ENCODE results near the gene NT5M. TPM values are rescaled to one million over a fixed set of nuclear protein-coding genes. Genes with fewer than 3 reads are reported as not detected.
"Not testable (repeated sequence)": the region's sequence is repeated elsewhere in the genome, so short reads cannot be mapped to it uniquely, and the experiment has no call there.

NT5M gene
- total RNA-seq, 1 donor from 2014 or later: 5.9 TPM

GRCh38 chr17:17380145-17380925, 77.2 kb downstream of the NT5M start:
- TF ChIP-seq CTCF (conservative IDR thresholded peaks at IDR 0.05): no peak
- Mint-ChIP-seq H3K4me3 (no peak overlapping the region), H3K27ac (no peak overlapping the region), H3K27me3 (peaks cover 21% of the 10 kb centered on the region), H3K9me3 (no peaks in the 10 kb centered on the region), H3K36me3 (no peaks in the 10 kb centered on the region), H3K4me1 (ENCODE audit: unreplicated experiment) (peaks cover 22% of the 10 kb centered on the region)
- DNase-seq (ENCODE audit: extremely low spot score, unreplicated experiment): no peak

- Mint-ChIP-seq H3K9me3 (no peaks in the 10 kb centered on the region), H3K27ac (no peak overlapping the region)
- DNase-seq (ENCODE audit: extremely low spot score, unreplicated experiment): no peak
Measured at GRCh38 chr17:17381446-17382064, 78.4 kb downstream of the NT5M start.

GRCh38 chr17:17382065-17382459, 78.9 kb downstream of the NT5M start:
- no peak for DNase-seq (ENCODE audit: extremely low spot score, unreplicated experiment)
- Mint-ChIP-seq H3K4me1 (ENCODE audit: unreplicated experiment) (peaks cover 24% of the 10 kb centered on the region), H3K27ac (no peak overlapping the region), H3K27me3 (peaks cover 21% of the 10 kb centered on the region), H3K9me3 (no peaks in the 10 kb centered on the region), H3K36me3 (no peaks in the 10 kb centered on the region), H3K4me3 (no peak overlapping the region)
- TF ChIP-seq CTCF (conservative IDR thresholded peaks at IDR 0.05): no peak

More at GRCh38 chr17:17381446-17382064, 78.4 kb downstream of the NT5M start:
- peaks cover 21% of the 10 kb centered on the region for H3K27me3 Mint-ChIP-seq
- no peak overlapping the region for H3K4me3 Mint-ChIP-seq
- TF ChIP-seq CTCF (conservative IDR thresholded peaks at IDR 0.05): no peak
- peaks cover 26% of the 10 kb centered on the region for H3K4me1 Mint-ChIP-seq (ENCODE audit: unreplicated experiment)
- H3K36me3 Mint-ChIP-seq: no peaks in the 10 kb centered on the region

GRCh38 chr17:17382971-17383370, 79.8 kb downstream of the NT5M start:
- no peaks in the 10 kb centered on the region for H3K36me3 Mint-ChIP-seq
- no peak for TF ChIP-seq CTCF (conservative IDR thresholded peaks at IDR 0.05)
- no peak overlapping the region for H3K27ac Mint-ChIP-seq
- peaks cover 24% of the 10 kb centered on the region for H3K27me3 Mint-ChIP-seq
- H3K4me1 Mint-ChIP-seq (ENCODE audit: unreplicated experiment): peaks cover 21% of the 10 kb centered on the region
- no peak for DNase-seq (ENCODE audit: extremely low spot score, unreplicated experiment)
- no peaks in the 10 kb centered on the region for H3K9me3 Mint-ChIP-seq
- no peak overlapping the region for H3K4me3 Mint-ChIP-seq

- H3K27ac Mint-ChIP-seq; H3K36me3 Mint-ChIP-seq; DNase-seq (ENCODE audit: extremely low spot score, unreplicated experiment); H3K9me3 Mint-ChIP-seq; H3K4me3 Mint-ChIP-seq: not testable (repeated sequence)
- Mint-ChIP-seq H3K4me1 (ENCODE audit: unreplicated experiment) (peaks cover 21% of the 10 kb centered on the region), H3K27me3 (peaks cover 24% of the 10 kb centered on the region)
Measured at GRCh38 chr17:17383431-17384290, 80.5 kb downstream of the NT5M start.
